ENCODE data around the gene PSMG4. TPM values are rescaled to one million over a fixed set of nuclear protein-coding genes. Genes with fewer than 3 reads are reported as not detected.

Gene PSMG4
- total RNA-seq, 1 donor from 2014 or later, result 9.7 TPM

DNA sequence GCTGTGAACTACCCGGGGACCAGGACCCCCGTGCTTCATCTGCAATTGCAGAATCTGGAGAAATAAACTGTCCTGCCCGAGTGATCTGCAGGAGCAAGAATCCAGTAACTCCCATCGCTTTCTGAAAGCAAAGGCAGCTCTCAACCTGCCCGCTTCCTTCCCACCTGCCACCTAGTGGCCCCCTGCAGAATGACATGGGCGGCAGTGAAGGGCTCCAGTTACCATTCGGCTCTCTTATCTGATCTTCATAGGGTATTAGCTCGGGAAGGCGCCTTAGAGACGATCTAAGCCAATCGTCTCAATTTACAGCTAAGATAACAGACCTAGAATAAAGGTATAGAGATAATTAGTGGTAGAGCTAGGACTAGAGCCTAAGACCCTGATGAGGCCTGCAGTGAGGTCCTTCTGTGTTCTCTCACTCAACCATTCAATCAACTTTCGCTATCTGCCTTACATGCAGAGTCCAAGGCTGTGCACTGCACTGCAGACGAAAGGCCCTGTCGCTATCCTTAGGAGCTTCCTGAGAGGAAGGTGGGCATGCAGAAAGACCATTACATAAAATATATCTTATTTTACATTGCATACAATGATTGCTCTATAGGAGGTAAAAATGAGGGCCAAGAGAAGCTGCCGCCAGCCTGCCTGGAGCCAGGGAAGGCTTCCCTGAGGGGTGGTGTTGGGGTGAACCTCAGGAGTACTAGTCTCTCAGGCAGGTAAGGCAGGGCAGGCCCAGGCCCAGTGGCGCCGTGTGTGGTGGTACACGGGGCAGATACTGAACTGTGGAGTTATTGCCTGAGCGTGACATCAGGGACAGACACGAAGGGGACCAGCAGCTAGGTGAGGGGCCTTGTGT, 7.1 kb upstream of the PSMG4 start:
- peaks cover 2% of the 10 kb centered on the region for H3K4me1 Mint-ChIP-seq (ENCODE audit: unreplicated experiment)
- TF ChIP-seq, protein P1, sequence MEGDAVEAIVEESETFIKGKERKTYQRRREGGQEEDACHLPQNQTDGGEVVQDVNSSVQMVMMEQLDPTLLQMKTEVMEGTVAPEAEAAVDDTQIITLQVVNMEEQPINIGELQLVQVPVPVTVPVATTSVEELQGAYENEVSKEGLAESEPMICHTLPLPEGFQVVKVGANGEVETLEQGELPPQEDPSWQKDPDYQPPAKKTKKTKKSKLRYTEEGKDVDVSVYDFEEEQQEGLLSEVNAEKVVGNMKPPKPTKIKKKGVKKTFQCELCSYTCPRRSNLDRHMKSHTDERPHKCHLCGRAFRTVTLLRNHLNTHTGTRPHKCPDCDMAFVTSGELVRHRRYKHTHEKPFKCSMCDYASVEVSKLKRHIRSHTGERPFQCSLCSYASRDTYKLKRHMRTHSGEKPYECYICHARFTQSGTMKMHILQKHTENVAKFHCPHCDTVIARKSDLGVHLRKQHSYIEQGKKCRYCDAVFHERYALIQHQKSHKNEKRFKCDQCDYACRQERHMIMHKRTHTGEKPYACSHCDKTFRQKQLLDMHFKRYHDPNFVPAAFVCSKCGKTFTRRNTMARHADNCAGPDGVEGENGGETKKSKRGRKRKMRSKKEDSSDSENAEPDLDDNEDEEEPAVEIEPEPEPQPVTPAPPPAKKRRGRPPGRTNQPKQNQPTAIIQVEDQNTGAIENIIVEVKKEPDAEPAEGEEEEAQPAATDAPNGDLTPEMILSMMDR (IDR thresholded peaks at IDR 0.05; ENCODE audit: unreplicated experiment), result peak; percentile 95
- H3K27me3 Mint-ChIP-seq (ENCODE audit: unreplicated experiment), result peaks cover 6% of the 10 kb centered on the region
- H3K36me3 Mint-ChIP-seq (ENCODE audit: low read depth, unreplicated experiment), result peaks cover 3% of the 10 kb centered on the region
- H3K9me3 Mint-ChIP-seq (ENCODE audit: unreplicated experiment), result no peaks in the 10 kb centered on the region
- DNase-seq (ENCODE audit: low spot score), result peak; percentile 90
- H3K27ac Mint-ChIP-seq (ENCODE audit: unreplicated experiment), result no peak overlapping the region
- H3K4me3 Mint-ChIP-seq (ENCODE audit: unreplicated experiment), result no peak overlapping the region

DNA sequence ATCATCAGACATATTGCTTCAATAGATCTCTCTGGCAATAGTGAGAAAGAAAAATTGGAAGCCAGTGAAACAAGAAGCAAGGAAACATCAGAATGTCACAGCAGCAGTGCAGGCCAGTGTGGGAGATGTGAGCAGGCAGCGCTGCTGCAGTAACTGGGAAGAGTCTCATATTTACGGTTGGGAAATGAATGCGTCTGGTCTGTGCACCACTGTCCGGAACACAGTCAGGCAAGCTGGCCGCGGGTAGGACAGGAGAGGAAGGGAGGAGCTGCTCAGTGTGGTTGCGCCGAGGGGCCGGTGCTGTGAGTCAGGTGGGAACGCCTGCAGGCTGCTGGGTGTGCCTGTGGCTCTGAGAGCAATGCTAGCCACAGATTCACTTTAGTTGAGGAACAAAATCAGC, 6.4 kb upstream of the PSMG4 start:
- TF ChIP-seq, protein P1 (IDR thresholded peaks at IDR 0.05; ENCODE audit: unreplicated experiment), result no peak
- Mint-ChIP-seq H3K4me3 (ENCODE audit: unreplicated experiment) (no peak overlapping the region), H3K27me3 (ENCODE audit: unreplicated experiment) (peaks cover 8% of the 10 kb centered on the region), H3K36me3 (ENCODE audit: low read depth, unreplicated experiment) (peaks cover 3% of the 10 kb centered on the region), H3K27ac (ENCODE audit: unreplicated experiment) (no peak overlapping the region), H3K9me3 (ENCODE audit: unreplicated experiment) (no peaks in the 10 kb centered on the region), H3K4me1 (ENCODE audit: unreplicated experiment) (peaks cover 2% of the 10 kb centered on the region)
- no peak for DNase-seq (ENCODE audit: low spot score)

DNA sequence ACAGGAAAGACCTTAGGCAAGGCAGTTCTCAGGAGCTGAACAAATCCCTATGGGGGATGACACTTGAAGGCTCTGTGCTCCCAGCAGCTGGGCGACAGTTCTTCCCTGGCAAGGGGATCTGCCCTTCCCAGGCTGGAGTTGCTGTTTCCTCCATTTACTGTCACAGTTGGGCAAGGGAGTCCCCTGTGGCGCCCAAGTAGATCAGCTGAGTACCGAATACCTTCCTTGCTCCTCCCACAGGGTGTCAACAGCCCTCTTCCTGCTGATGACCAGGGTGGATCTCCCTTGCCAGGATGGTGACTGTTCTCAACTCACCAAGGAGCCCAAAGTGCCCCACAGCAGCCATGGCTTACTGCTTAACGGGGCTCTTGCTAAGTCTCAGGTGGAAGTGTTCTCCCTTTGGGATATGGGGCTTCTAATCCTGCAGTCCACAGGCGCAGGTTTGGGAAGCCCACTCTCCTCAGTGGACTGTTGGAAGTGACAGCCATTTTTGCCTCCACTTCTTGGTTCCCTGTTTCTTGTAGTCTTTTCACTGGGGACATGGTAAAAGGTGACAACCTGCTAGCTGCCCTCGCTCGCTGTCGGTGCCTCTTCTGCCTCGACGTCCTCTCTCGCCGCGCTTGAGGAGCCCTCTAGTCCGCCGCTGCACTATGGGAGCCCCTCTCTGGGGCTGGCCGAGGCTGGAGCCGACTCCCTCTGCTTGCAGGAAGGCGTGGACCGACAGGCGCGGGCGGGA, 5.7 kb upstream of the PSMG4 start:
- Mint-ChIP-seq H3K4me3 (ENCODE audit: unreplicated experiment) (no peak overlapping the region), H3K27ac (ENCODE audit: unreplicated experiment) (no peak overlapping the region), H3K27me3 (ENCODE audit: unreplicated experiment) (peaks cover 8% of the 10 kb centered on the region), H3K36me3 (ENCODE audit: low read depth, unreplicated experiment) (peaks cover 3% of the 10 kb centered on the region), H3K9me3 (ENCODE audit: unreplicated experiment) (no peaks in the 10 kb centered on the region), H3K4me1 (ENCODE audit: unreplicated experiment) (peaks cover 2% of the 10 kb centered on the region)
- DNase-seq (ENCODE audit: low spot score), result no peak
- TF ChIP-seq, protein P1 (IDR thresholded peaks at IDR 0.05; ENCODE audit: unreplicated experiment), result no peak

DNA sequence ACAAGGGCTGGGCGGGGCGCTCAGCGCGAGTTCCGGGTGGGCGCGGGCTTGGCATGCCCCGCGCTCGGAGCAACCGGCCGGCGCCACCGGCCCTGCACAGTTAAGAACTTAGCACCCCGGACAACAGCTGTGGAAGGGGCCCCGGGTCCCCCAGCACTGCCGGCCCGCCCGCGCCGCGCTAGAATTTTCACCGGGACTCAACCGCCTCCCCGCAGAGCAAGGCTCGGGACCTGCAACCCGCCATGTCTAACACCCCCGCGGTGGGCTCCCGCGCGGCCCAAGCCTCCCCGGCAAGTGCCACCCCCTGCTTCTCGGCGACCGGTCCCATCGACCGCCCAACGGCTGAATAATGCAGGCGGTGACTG, 5.2 kb upstream of the PSMG4 start:
- TF ChIP-seq, protein P1 (IDR thresholded peaks at IDR 0.05; ENCODE audit: unreplicated experiment), result no peak
- peaks cover 2% of the 10 kb centered on the region for H3K4me1 Mint-ChIP-seq (ENCODE audit: unreplicated experiment)
- no peaks in the 10 kb centered on the region for H3K9me3 Mint-ChIP-seq (ENCODE audit: unreplicated experiment)
- H3K27ac Mint-ChIP-seq (ENCODE audit: unreplicated experiment), result no peak overlapping the region
- peaks cover 3% of the 10 kb centered on the region for H3K36me3 Mint-ChIP-seq (ENCODE audit: low read depth, unreplicated experiment)
- H3K4me3 Mint-ChIP-seq (ENCODE audit: unreplicated experiment), result no peak overlapping the region
- DNase-seq (ENCODE audit: low spot score), result no peak
- peaks cover 8% of the 10 kb centered on the region for H3K27me3 Mint-ChIP-seq (ENCODE audit: unreplicated experiment)

DNA sequence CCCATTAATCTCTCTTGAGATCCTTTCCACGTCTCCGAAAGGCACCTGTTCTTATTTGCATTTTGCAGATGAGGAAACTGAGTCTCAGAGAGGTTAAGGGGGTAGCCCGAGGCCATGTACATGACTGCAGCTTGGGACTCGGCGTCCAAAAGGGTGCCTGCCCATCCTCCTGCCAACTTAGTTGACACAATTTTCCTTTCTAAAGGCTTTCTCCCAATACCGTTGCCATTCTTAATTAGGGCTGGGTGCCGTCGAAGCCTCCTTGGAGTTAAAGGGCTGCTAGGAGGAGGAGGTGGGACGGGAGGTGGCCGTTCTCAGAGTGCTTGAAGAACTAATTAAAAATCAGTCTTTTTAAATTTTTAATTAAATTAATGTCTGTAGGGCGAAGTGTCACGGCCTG, 546 bp upstream of the PSMG4 start:
- Mint-ChIP-seq H3K36me3 (ENCODE audit: low read depth, unreplicated experiment) (peaks cover 9% of the 10 kb centered on the region), H3K4me3 (ENCODE audit: unreplicated experiment) (peak overlapping the region; percentile 80), H3K27me3 (ENCODE audit: unreplicated experiment) (peaks cover 15% of the 10 kb centered on the region), H3K4me1 (ENCODE audit: unreplicated experiment) (peaks cover 21% of the 10 kb centered on the region), H3K27ac (ENCODE audit: unreplicated experiment) (no peak overlapping the region), H3K9me3 (ENCODE audit: unreplicated experiment) (no peaks in the 10 kb centered on the region)
- TF ChIP-seq, protein P1 (IDR thresholded peaks at IDR 0.05; ENCODE audit: unreplicated experiment), result no peak
- DNase-seq (ENCODE audit: low spot score), result no peak

All from endothelial cell (in vitro differentiated cells).